B cell (primary cell): ENCODE data around the gene TNFRSF19.

ENCODE experiments used
- EZH2 ChIP-seq: IDR thresholded peaks from 2 replicates; pipeline ENCODE4 v1.6.1; 2012; ENCODE audit warnings: borderline replicate concordance, low read depth, mild to moderate bottlenecking, moderate library complexity, low read length; ENCODE audit not compliant: insufficient read depth, poor library complexity, severe bottlenecking
- TF ChIP-seq, protein P1 (sequence below): fragments of 200-600 bp; IDR thresholded peaks from one replicate; pipeline ENCODE4 v1.8.0; 2022; ENCODE audit warnings: antibody characterized with exemption, mild to moderate bottlenecking

GRCh38 chr13:23608701-23609413, 38.6 kb downstream of the TNFRSF19 start:
- TF ChIP-seq, protein P1, sequence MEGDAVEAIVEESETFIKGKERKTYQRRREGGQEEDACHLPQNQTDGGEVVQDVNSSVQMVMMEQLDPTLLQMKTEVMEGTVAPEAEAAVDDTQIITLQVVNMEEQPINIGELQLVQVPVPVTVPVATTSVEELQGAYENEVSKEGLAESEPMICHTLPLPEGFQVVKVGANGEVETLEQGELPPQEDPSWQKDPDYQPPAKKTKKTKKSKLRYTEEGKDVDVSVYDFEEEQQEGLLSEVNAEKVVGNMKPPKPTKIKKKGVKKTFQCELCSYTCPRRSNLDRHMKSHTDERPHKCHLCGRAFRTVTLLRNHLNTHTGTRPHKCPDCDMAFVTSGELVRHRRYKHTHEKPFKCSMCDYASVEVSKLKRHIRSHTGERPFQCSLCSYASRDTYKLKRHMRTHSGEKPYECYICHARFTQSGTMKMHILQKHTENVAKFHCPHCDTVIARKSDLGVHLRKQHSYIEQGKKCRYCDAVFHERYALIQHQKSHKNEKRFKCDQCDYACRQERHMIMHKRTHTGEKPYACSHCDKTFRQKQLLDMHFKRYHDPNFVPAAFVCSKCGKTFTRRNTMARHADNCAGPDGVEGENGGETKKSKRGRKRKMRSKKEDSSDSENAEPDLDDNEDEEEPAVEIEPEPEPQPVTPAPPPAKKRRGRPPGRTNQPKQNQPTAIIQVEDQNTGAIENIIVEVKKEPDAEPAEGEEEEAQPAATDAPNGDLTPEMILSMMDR = no peak
- no peak for TF ChIP-seq EZH2
